GM21717 (cell line): Measurements from ENCODE around the gene IFITM5.
"Not testable (repeated sequence)": the region's sequence is repeated elsewhere in the genome, so short reads cannot be mapped to it uniquely, and the experiment has no call there.

ENCODE experiments used
- ATAC-seq: cut with Tn5 transposase; IDR thresholded peaks from one replicate; pipeline ENCODE4 v1.9.1; 2021; ENCODE audit warnings: mild to moderate bottlenecking, moderate library complexity; ENCODE audit not compliant: unreplicated experiment

IFITM5 gene

DNA sequence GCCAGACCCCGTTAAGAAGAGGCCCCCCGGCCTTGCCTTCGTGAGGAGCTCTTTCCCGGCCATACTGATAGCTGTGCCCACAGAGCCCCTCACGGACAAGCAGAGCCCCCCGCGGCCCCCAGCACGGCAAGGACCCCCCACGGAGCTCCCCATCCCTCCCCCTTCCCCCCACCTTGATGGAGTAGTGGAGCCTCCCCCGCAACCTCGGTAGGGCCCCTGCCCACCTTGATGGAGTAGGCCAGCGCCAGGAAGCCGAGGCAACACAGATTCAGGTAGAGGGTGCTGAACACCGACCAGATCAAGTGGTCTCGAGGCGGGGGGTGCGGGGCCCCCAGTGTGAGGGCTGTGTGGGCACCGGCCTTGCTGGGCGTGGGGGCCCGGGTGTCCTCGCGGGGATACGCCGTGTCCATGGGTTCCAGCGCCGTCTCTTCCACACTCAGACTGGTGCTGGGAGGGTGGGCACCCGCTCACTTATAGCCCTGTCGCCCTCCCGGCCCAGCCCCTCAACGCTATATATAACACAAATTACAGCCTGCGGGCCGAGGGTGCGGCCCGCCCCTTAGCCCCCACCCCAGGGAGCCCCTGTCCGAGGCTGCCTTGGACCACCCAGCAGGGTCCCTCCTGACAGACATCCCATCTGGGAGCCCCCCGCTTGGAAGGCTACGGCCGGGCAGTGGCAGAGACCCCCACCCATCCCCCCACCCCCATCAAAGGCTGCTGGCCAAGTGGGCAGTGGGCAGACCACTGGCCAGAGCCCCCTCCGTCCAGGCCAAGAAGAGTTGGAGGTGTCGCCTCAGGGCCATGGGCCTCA is at the start of gene IFITM5:
TSS of gene IFITM5 (minus strand) at position 446 of the 811 bp plus-strand sequence. CDS start at position 410, 36 bp downstream.
- ATAC-seq, result no peak

DNA sequence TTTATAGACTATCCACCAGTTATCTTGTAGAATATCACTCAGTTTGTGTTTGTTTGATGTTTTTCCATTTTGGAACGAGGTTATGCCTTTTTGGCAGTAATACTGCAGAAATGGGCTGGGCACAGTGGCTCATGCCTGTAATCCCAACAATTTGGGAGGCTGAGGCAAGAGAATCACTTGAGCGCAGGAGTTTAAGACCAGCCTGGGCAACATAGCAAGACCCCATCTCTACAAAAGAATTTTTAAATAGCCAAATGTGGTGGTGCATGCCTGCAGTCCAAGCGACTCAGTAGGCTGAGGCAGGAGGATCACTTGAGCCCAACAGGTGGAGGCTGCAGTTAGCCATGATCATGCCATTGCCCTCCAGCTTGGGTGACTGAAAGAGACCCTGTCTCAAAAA is 47.2 kb upstream of the IFITM5 start:
- no peak for ATAC-seq

DNA sequence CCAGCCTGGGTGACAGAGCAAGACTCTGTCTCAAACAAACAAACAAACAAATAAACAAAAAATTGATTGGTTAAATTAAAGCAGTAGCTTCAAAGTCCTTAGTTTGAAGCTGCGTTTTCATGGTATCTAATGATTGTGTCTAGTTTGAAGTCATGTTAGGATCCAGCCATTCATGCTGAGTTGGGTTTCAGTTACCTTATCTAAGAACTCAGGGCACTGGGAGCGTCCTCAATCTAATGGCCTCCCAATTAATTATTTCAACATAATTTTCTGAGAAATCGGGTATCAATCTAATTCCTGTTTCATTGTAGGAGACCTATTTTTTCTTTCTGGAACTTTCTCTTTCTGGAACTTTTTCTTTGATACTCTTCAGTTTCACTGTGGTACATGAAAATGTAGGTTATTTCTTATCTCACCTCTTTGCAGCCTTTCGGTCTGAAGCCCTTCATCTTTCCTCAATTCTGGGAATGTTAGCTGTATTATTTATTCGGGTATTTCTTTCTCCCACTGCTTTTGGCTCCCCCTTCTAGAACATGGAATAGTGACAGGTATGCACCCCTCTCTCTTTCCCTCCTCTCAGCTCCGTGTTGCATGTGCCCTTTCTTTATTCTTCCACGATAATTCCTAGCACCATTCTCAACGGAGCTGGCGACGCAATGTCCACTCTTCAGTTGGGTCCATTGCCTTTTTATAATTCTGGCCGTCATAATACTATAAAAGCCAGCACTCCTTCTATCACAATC is 45.7 kb upstream of the IFITM5 start:
- no peak for ATAC-seq

DNA sequence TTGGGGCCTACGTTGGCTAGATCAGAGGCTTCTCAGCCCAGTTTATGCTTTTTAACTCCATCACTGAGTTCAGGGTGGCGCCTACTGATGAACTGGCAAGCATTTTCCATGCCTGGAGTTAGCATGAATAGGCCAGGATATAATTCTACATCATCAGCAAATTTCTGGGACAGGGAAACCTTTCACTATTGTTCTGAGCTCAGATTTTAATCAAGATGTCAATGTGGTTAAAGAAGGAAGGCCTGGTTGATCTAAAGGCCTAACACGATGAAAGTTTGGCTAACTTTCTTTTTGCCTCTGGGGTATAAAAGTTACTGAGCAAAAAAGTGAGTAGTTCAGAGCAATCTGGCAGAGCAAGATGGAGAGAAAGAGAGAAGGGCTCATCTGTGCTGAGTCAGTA is 43.0 kb upstream of the IFITM5 start:
- no peak for ATAC-seq

DNA sequence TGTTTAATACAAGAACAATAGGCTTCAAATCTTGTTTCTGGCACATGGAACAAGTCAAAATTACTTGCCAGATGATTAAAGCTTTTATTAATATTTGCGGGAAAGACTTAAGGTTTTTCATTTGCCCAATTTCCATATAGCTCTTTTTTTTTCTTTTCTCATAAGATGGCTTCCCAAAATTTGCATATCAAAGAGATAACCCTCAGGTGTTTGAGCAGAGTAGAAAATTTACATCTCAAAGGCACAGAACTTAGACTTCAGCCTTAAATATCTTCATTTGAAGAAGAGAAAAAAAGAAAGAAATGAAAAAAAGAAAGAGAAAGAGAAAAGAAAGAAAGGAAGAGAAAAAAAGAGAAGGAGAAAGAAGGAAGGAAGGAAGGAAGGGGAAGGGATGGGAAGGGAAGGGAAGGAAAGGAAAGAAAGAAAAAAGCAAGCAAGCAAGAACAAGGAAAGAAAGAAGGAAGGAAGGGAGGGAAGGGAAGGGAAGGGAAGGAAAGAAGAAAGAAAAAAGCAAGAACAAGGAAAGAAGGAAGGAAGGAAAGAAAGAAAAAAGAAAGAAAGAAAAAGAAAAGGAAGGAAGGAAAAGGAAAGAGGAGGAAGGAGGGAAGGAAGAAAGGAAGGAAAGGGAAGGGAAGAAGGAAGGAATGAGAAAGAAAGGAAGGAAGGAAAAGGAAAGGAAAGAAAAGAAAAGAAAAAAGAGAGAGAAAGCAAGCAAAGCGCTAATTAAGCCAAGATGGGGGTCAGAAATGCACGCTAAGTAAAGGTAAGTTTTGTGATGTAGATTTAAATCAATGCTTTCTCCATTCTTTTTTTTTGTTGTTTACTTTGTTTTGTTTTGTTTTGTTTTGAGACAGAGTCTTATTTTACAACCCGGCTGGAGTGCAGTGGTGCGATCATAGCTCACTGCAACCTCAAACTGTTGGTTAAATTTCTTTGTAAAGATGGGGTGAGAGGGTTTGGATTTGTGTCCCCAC is 41.5 kb upstream of the IFITM5 start:
- ATAC-seq, result no peak

DNA sequence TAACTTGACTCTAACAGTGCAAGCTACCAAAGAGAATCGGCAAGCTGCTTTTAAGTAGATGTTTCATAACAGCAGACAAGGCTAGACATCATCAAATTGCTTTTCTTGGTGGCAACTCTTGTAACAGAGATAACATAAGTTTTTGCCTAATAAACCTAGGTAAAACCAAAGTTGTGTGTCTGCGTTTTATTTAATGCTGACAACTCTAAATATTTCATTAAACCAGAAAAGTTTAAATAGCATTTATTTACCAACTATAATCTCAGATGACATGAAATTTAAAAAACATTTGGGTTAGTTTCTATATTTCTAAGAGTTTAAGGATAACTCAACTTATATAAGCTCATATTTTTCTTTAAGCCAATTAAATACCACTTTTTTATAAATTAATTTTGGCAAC is 40.6 kb upstream of the IFITM5 start:
- no peak for ATAC-seq

DNA sequence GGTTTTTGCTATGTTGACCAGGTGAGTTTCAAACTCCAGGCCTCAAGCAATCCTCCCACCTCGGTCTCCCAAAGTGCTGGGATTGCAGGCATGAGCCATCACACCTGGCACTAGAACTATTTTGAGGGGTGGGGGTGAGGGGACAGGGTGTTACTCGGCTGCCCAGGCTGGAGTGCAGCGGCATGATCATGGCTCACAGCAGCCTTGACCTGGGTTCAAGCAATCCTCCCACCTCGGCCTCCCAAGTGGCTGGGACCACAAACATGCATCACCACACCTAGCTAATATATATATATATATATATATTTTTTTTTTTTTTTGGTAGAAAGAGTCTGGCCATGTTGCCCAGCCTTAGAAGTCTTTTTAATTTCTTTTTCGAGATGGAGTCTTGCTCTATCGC is 38.4 kb upstream of the IFITM5 start:
- ATAC-seq, result no peak

DNA sequence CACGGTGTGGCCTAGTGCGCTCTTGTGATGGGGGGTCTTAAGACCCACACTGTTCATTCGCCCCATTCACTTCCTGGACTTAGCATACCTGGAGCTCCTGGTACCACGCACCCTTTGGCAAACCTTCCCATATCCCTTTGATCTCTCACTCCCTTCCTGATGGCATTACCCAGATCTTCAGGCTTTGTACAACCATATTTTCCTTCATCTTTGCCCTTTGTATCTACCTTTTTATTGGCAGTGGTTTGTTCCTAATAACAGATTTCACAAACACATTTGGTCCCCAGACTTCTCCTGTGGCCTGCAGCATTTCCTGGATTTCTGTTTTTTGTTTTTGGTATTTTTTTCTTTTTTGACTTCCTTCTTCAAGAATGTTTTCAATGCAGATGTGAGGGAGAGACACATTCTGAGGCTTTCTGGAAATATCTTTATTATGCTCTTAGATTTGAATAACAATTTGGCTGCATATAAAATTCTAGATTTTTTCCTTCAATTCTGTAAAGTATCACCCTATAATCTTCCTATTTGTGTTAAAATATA is 37.4 kb upstream of the IFITM5 start:
- no peak for ATAC-seq

DNA sequence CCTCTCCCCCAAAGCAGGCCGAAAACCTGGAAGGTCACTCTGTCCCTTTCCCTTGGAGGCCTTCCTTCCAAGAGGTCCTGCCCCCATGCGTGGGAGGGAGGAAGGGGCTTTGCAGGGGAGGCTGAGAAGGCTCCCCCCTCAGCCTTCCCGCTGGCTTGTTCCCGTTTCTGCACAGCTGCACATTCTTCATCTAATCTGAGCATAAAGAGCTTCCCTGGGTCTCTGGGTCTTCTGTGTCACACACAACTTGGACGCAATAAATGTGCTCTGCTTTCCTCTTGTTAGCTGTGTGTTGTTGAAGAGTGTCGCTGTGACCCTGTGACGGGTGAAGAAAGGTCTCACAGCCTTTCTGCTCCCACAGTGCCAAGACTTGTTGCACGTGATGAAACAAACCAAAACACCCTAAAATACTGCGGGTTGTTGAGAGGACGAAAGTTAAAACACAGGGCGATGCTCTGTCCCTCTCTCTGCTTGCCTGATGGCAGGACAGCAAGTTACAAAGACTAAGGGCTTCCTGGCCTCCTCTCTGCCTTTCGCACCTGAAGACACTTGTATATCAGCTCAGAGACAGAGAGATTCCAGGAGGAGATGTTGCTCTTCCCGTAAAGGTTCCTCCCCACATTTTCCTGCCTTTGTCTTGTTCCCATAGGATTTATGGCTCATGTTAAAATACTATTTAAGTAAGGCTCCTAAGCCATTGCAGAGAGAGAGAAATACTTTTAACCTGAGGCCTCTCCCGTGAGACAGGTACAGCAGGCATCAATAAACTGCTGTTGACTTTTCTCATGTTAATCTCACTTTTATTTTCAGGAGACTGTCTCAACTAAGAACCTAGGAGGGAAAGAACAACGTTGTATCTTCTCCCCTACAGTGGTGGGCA is 36.7 kb upstream of the IFITM5 start:
- no peak for ATAC-seq

DNA sequence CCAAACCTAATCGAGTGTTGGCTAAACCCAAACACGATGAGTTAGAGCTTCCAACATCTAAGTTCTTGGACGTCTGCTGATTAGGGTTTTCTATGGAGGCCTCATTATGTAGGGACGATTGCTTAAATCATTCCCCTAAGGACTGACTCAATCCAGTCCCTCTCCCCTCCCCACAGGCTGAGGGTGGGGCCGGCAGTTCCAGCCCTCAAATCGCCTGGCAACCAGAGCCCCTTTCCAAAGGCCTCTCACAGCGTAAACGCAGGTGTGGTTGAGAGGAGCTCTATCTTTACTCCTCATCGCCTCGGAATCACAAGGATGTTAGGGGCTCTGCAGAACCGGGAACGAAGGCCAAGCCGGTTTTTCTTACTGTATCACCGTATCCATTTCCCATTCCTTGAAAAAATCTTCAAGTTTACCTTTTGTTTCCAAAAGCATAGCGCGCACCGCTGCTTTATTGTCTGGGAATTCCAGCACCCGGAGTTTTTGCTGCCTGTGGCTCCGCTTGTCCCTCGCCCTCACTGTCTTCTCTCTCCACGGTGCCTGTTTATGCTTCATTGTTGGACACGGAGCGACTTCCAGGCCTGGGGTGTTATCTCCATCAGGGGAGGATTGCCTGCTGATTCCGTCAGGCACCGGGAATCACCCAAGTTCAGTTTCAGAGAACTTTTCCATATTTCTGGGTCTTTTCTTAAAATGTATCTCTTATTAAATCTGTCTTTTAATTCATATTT is 35.1 kb upstream of the IFITM5 start:
- ATAC-seq, result no peak

DNA sequence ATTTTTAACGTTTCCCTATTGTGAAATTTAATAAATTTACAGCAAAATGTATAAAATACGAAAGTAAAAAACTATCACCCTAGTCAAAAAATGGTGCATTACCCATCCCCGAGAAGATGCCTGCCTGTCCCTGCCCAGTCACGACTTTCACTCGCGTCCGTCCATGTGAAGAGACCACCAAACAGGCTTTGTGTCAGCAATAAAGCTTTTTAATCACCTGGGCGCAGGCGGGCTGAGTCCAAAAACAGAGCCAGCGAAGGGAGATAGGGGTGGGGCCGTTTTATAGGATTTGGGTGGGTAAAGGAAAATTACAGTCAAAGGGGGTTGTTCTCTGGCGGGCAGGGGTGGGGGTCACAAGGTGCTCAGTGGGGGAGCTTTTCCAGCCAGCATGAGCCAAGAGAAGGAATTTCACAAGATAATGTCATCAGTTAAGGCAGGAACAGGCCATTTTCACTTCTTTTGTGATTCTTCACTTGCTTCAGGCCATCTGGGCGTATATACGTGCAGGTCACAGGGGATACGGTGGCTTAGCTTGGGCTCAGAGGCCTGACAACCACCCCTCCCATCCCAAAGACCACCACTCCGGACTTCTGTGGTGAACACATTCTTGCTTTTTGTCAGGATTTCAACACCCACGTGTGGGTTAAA is 34.4 kb upstream of the IFITM5 start:
- not testable (repeated sequence) for ATAC-seq

DNA sequence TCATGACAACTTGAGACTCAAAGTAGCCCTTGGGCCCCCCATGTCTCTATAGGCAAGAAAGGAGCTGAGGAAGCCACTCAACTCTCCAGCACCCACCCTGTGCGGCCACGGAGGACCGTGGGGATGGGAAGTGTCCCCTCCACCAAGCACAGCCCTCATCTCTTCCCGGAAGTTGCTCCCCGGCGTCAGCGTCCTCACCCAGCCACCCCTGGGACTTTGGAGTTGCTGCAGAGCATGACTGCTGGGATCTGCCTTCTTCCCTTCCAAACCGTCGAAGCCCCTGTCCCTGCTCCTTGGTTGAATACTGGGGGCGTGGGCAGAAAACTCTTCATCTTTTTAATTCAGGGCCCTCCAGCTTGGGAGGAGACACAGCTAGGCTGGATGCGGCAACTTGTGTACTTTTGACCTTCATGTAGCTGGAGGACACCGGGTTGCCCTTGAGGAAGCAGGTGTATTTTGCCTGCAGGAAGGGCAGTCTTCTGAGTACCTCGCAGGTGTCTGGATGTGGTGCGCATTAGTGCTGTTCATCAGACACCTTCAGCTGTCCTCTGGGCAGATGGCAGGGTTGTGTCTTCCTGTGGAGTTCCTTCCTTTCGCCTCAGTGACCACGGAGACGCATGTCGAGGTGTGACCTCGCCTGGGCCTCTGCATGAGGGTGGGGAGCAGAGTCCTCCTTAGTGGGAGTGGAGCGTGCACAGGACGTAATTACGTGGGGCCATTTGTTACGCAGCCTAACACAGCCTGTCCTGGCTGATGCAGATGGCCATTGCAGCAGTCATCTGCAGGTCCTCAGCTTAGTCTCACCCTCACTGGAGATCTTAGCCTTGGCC is 33.5 kb upstream of the IFITM5 start:
- ATAC-seq, result no peak

DNA sequence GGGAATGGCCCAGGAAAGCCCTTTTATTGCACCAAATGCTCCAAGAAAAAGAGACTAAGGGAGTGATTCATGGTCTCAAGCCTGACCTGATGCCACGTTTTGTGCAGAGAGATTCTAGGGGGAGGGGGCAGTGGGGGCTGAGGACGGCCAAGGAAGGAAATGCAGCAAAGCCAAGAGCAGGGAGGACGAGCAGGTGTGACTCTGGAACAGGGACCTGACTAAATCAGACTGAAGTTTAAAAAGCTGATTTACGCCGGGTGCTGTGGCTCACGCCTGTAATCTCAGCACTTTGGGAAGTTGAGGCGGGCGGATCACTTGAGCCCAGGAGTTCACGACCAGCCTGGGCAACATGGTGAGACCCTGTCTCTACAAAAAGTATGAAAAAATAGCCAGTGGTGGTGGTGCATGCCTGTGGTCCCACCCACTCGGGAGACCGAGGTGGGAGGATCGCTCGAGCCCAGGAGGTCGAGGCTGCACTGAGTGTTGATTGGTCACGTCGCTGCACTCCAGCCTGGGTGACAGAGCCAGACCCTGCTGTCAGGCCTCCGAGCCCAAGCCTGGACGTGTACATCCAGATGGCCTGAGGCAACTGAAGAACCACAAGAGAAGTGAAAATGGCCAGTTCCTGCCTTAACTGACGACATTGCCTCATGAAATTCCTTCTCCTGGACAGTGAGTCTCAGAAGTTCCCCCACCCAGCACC is 32.2 kb upstream of the IFITM5 start:
- no peak for ATAC-seq

DNA sequence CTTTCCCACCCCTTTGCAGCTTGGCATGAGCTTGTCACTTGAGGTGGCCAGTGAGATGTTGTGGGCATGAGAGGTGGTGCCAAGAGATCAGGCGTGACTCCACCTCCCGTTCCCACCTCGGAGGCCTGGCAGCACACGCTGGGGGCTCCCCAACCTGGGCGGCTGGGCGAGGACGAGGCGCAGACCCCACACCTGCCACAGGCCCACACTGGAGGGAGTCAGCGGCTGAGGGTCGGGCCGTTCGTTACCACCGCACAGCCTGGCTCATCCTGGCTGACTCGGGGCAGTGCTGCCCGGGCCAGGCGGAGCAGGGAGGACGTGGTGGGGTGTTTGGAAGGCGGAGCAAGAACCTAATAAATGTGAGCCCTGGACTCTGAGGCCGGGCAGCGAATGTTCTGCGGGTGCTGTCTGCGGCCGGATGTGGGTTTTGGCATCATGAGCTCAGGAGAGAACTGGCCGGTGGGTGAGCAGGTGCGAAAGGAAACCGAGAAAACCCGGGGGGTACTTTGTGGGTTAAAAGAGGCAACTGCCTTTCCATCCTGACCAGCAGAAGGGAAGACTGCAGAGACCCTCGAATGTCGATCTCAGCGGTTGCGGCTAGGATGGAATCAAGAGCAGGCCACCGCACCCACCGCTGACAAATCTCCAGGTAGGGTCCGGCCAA is 31.5 kb upstream of the IFITM5 start:
- ATAC-seq, result no peak

DNA sequence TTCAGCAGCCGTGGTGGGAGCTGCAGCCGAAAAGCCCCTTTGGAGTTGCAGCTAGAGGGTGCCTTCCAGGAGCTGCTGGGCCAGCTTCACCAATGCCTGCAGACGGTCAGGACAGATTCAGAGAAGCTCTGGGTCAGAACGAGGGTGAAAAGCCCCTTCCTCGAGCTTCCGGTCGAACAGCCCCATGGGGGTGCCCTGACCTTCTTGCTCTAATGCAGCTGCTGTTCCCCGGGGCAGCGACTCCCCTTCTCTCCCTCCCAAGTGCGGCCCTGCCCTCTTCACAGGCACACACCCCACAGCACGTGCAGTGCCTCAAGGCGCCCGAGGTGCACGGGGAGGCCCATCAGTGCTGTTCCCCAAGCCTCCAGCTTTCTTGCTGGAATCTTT is 31.0 kb upstream of the IFITM5 start:
- no peak for ATAC-seq

DNA sequence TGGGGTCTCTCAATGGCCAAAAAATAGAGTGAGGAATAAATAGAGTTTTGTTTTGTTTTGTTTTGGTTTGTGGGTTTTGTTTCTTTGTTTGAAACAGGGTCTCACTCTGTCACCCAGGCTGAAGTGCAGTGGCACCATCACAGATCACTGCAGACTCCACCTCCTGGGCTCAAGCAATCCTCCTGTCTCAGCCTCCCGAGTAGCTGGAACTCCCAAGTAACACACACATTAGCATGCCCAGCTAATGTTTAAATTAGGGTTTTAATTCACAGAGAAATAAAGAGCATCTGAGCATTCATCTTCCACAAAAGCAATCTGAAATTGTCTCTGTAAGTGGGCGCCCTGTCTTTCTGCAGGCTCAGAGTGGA is 30.5 kb upstream of the IFITM5 start:
- ATAC-seq, result no peak
